ENCODE results near the gene PACSIN1. TPM values are rescaled to one million over a fixed set of nuclear protein-coding genes. Genes with fewer than 3 reads are reported as not detected.

Gene PACSIN1
- polyA plus RNA-seq, 2 donors, result 0.01 to 0.04 TPM

- Histone ChIP-seq H3K4me1 (ENCODE audit: control insufficient read depth in 2 of 2, insufficient read depth in 2 of 2, low read length in 1 of 2) (no peaks in the 10 kb centered on the region), H3K4me3 (ENCODE audit: low read depth in 1 of 2, low read length in 2 of 2) (no peak overlapping the region), H3K27ac (ENCODE audit: low read depth in 2 of 2, low read length in 1 of 2) (no peak overlapping the region), H3K9me3 (ENCODE audit: control insufficient read depth in 2 of 2, insufficient read depth in 1 of 2, low read depth in 1 of 2, low read length in 1 of 2) (no peaks in the 10 kb centered on the region), H3K36me3 (ENCODE audit: control insufficient read depth in 2 of 2, insufficient read depth in 2 of 2, low read length in 1 of 2) (no peaks in the 10 kb centered on the region), H3K27me3 (ENCODE audit: control insufficient read depth in 1 of 2, insufficient read depth in 2 of 2, low read length in 2 of 2) (no peaks in the 10 kb centered on the region)
- WGBS, 2 donors, result 86 to 87% methylated on average over 22 of the region's 22 CpGs
Observed at GRCh38 chr6:34516391-34517324, 50.8 kb downstream of the PACSIN1 start.

GRCh38 chr6:34517461-34517881 is 51.6 kb downstream of the PACSIN1 start:
- Histone ChIP-seq H3K27ac (ENCODE audit: low read depth in 2 of 2, low read length in 1 of 2) (no peak overlapping the region), H3K27me3 (ENCODE audit: control insufficient read depth in 1 of 2, insufficient read depth in 2 of 2, low read length in 2 of 2) (no peaks in the 10 kb centered on the region), H3K4me3 (ENCODE audit: low read depth in 1 of 2, low read length in 2 of 2) (no peak overlapping the region), H3K9me3 (ENCODE audit: control insufficient read depth in 2 of 2, insufficient read depth in 1 of 2, low read depth in 1 of 2, low read length in 1 of 2) (no peaks in the 10 kb centered on the region), H3K36me3 (ENCODE audit: control insufficient read depth in 2 of 2, insufficient read depth in 2 of 2, low read length in 1 of 2) (no peaks in the 10 kb centered on the region), H3K4me1 (ENCODE audit: control insufficient read depth in 2 of 2, insufficient read depth in 2 of 2, low read length in 1 of 2) (no peaks in the 10 kb centered on the region)
- WGBS, 2 donors, result 77 to 82% methylated on average over 4 of the region's 4 CpGs

DNA sequence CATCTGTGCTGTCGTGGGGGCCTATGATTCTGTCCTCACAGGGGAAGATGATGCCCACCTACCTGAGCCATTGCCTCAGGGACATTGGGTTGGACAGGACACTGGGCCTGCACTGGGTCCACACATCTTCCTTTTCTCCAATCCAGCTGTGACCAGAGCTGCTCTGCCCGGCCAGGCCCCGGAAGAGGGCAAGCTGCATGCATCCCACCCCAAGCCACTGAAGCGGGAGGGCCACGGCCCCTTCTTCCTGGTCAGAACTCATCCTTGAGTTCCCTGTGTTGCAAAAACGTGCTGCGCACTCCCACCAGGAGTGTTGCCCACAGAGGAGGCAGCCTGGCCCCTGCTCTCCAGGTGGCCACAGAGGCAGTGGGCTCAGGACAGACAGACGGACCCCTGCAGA is 52.1 kb downstream of the PACSIN1 start:
- 84 to 90% methylated on average over 8 of the region's 8 CpGs for WGBS, 2 donors

GRCh38 chr6:34518669-34519365 is 52.9 kb downstream of the PACSIN1 start:
- H3K36me3 ChIP-seq (ENCODE audit: control insufficient read depth in 2 of 2, insufficient read depth in 2 of 2, low read length in 1 of 2), result no peaks in the 10 kb centered on the region
- H3K4me1 ChIP-seq (ENCODE audit: control insufficient read depth in 2 of 2, insufficient read depth in 2 of 2, low read length in 1 of 2), result no peaks in the 10 kb centered on the region
- H3K27ac ChIP-seq (ENCODE audit: low read depth in 2 of 2, low read length in 1 of 2), result no peak overlapping the region
- no peaks in the 10 kb centered on the region for H3K9me3 ChIP-seq (ENCODE audit: control insufficient read depth in 2 of 2, insufficient read depth in 1 of 2, low read depth in 1 of 2, low read length in 1 of 2)
- no peaks in the 10 kb centered on the region for H3K27me3 ChIP-seq (ENCODE audit: control insufficient read depth in 1 of 2, insufficient read depth in 2 of 2, low read length in 2 of 2)
- H3K4me3 ChIP-seq (ENCODE audit: low read depth in 1 of 2, low read length in 2 of 2), result no peak overlapping the region
- 85 to 91% methylated on average over 4 of the region's 4 CpGs for WGBS, 2 donors

More for the DNA sequence above, 52.1 kb downstream of the PACSIN1 start:
- Histone ChIP-seq H3K27ac (ENCODE audit: low read depth in 2 of 2, low read length in 1 of 2) (no peak overlapping the region), H3K36me3 (ENCODE audit: control insufficient read depth in 2 of 2, insufficient read depth in 2 of 2, low read length in 1 of 2) (no peaks in the 10 kb centered on the region), H3K4me3 (ENCODE audit: low read depth in 1 of 2, low read length in 2 of 2) (no peak overlapping the region), H3K4me1 (ENCODE audit: control insufficient read depth in 2 of 2, insufficient read depth in 2 of 2, low read length in 1 of 2) (no peaks in the 10 kb centered on the region), H3K27me3 (ENCODE audit: control insufficient read depth in 1 of 2, insufficient read depth in 2 of 2, low read length in 2 of 2) (no peaks in the 10 kb centered on the region), H3K9me3 (ENCODE audit: control insufficient read depth in 2 of 2, insufficient read depth in 1 of 2, low read depth in 1 of 2, low read length in 1 of 2) (no peaks in the 10 kb centered on the region)

GRCh38 chr6:34519971-34520644 is 54.2 kb downstream of the PACSIN1 start:
- no peaks in the 10 kb centered on the region for H3K4me1 ChIP-seq (ENCODE audit: control insufficient read depth in 2 of 2, insufficient read depth in 2 of 2, low read length in 1 of 2)
- no peak overlapping the region for H3K27ac ChIP-seq (ENCODE audit: low read depth in 2 of 2, low read length in 1 of 2)
- no peak overlapping the region for H3K4me3 ChIP-seq (ENCODE audit: low read depth in 1 of 2, low read length in 2 of 2)
- no peaks in the 10 kb centered on the region for H3K27me3 ChIP-seq (ENCODE audit: control insufficient read depth in 1 of 2, insufficient read depth in 2 of 2, low read length in 2 of 2)
- H3K9me3 ChIP-seq (ENCODE audit: control insufficient read depth in 2 of 2, insufficient read depth in 1 of 2, low read depth in 1 of 2, low read length in 1 of 2), result no peaks in the 10 kb centered on the region
- 89 to 90% methylated on average over 8 of the region's 8 CpGs for WGBS, 2 donors
- H3K36me3 ChIP-seq (ENCODE audit: control insufficient read depth in 2 of 2, insufficient read depth in 2 of 2, low read length in 1 of 2), result no peaks in the 10 kb centered on the region

DNA sequence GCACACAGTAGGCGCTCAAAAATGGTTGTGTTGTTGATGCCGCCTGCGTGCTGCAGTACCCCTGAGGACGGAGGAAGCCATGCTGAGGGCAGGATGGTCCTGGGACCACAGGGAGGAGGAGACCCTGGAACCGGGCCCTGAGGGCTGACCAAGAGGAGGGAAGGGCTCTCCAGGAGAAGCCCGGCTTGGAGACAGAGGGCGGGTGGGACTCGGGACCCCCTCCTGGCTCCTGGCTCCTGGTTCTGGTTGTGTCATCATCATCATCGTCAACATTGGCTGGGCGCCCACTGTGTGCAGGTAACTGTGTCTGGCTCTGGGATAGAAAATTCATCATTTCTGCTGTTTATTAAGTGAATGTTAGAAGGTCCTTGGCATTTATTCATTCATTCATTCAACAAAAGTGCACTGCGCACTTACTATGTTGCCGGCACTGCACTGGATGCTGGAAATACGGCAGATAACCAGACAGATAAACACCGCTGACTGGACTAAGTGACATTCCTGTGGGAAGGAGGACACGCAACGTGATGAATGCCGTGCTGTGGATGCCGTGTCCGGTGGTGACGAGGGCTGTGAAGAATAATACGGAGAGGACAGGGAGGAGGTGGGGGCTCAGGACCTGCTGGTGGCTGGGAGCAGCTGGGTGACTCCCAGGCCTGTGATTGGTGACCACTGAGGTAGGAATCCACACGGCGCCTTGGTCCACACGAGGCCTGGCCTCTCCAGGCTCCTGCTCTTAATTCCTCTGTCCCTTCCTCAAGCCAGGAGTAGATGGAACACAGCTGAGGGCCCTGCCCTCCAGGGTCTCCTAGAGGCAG is 55.0 kb downstream of the PACSIN1 start:
- no peaks in the 10 kb centered on the region for H3K4me1 ChIP-seq (ENCODE audit: control insufficient read depth in 2 of 2, insufficient read depth in 2 of 2, low read length in 1 of 2)
- no peak overlapping the region for H3K27ac ChIP-seq (ENCODE audit: low read depth in 2 of 2, low read length in 1 of 2)
- no peaks in the 10 kb centered on the region for H3K9me3 ChIP-seq (ENCODE audit: control insufficient read depth in 2 of 2, insufficient read depth in 1 of 2, low read depth in 1 of 2, low read length in 1 of 2)
- H3K27me3 ChIP-seq (ENCODE audit: control insufficient read depth in 1 of 2, insufficient read depth in 2 of 2, low read length in 2 of 2), result no peaks in the 10 kb centered on the region
- 87% methylated on average over 24 of the region's 24 CpGs for WGBS, 2 donors
- H3K4me3 ChIP-seq (ENCODE audit: low read depth in 1 of 2, low read length in 2 of 2), result no peak overlapping the region
- H3K36me3 ChIP-seq (ENCODE audit: control insufficient read depth in 2 of 2, insufficient read depth in 2 of 2, low read length in 1 of 2), result no peaks in the 10 kb centered on the region

GRCh38 chr6:34521463-34522285 is 55.8 kb downstream of the PACSIN1 start:
- Histone ChIP-seq H3K27me3 (ENCODE audit: control insufficient read depth in 1 of 2, insufficient read depth in 2 of 2, low read length in 2 of 2) (no peaks in the 10 kb centered on the region), H3K9me3 (ENCODE audit: control insufficient read depth in 2 of 2, insufficient read depth in 1 of 2, low read depth in 1 of 2, low read length in 1 of 2) (no peaks in the 10 kb centered on the region), H3K4me3 (ENCODE audit: low read depth in 1 of 2, low read length in 2 of 2) (no peak overlapping the region), H3K27ac (ENCODE audit: low read depth in 2 of 2, low read length in 1 of 2) (no peak overlapping the region), H3K4me1 (ENCODE audit: control insufficient read depth in 2 of 2, insufficient read depth in 2 of 2, low read length in 1 of 2) (peaks cover 0 to 3% of the 10 kb centered on the region in 2 donors), H3K36me3 (ENCODE audit: control insufficient read depth in 2 of 2, insufficient read depth in 2 of 2, low read length in 1 of 2) (no peaks in the 10 kb centered on the region)
- 85 to 88% methylated on average over 28 of the region's 28 CpGs for WGBS, 2 donors

GRCh38 chr6:34522761-34523160 is 56.9 kb downstream of the PACSIN1 start:
- Histone ChIP-seq H3K4me3 (ENCODE audit: low read depth in 1 of 2, low read length in 2 of 2) (no peak overlapping the region), H3K27ac (ENCODE audit: low read depth in 2 of 2, low read length in 1 of 2) (no peak overlapping the region), H3K9me3 (ENCODE audit: control insufficient read depth in 2 of 2, insufficient read depth in 1 of 2, low read depth in 1 of 2, low read length in 1 of 2) (no peaks in the 10 kb centered on the region), H3K4me1 (ENCODE audit: control insufficient read depth in 2 of 2, insufficient read depth in 2 of 2, low read length in 1 of 2) (peaks cover 0 to 7% of the 10 kb centered on the region in 2 donors), H3K27me3 (ENCODE audit: control insufficient read depth in 1 of 2, insufficient read depth in 2 of 2, low read length in 2 of 2) (no peaks in the 10 kb centered on the region), H3K36me3 (ENCODE audit: control insufficient read depth in 2 of 2, insufficient read depth in 2 of 2, low read length in 1 of 2) (no peaks in the 10 kb centered on the region)
- WGBS, 2 donors, result 81 to 83% methylated on average over 10 of the region's 10 CpGs
